Omental fat pad (tissue), 4 donors: ENCODE measurements around the gene TMEM14C. TPM values are rescaled to one million over a fixed set of nuclear protein-coding genes. Genes with fewer than 3 reads are reported as not detected.
A peak's percentile ranks its signal among the peaks of the same experiment; 100 is the strongest.

ENCODE experiments used
- ATAC-seq: fragments of 150-250 bp; one replicate; pipeline ENCODE4 v1.9.1; 2016; ENCODE audit warnings: mild to moderate bottlenecking, moderate library complexity; ENCODE audit not compliant: low FRiP score
- DNase-seq: peaks from one replicate; pipeline ENCODE4 v3.0.0-alpha.2; 2019; ENCODE audit warnings: low spot score
- CTCF ChIP-seq, 3 donors: fragments of 450-650 bp; IDR thresholded peaks; one replicate each; pipeline ENCODE4 v1.5.1; 2016 to 2017; ENCODE audit warnings: antibody characterized with exemption in 3 of 3, mild to moderate bottlenecking in 3 of 3, moderate library complexity in 2 of 3
- total RNA-seq, 4 donors: library from RNA; depleted of rRNA; stranded (reverse); fragments of >200 nt; gene quantifications; one replicate each; pipeline ENCODE4 v1.1.0, GENCODE V29; 2016

Gene TMEM14C
- total RNA-seq, 4 donors from 2014 or later: 97.9 to 144 (median 116) TPM

DNA sequence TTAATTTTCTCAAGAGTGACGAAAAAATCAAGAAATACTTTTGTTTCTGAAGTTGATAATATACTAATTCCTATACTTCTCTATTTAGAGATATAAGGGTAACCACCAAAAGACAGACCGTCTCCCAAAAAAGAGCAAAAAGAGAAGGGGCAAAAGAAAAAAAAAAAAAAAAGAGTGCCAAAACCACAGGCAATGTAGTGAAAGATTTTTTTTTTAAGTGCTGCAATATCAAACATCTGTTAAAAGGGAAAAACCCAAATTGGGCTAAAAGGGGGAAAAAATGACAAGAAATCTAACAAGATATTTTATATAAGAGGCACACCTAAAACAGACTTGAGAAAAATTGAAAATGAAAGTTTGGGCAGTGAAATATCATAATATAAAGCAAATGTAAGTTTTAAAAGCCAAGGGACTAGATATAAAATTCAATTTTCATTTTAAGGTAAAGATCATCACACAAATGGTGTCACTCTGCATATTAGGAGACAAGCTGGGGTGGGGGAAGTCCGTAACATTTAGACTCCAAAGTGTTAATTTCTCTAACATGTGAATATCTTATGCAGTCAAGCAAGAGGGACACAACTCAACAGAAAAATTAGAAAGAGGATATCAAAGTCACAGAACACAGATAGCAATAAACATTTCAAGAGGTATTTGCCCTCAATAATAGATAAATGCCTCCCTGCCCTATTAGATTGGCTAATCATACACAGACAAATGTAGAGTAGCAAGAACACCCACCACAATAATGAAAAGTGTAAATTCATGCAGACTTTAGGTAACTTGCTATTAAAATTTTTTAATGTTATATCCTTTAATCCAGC lies 37.6 kb upstream of the TMEM14C start:
- no peak for TF ChIP-seq CTCF (IDR thresholded peaks at IDR 0.05)
- no peak for DNase-seq
- ATAC-seq: no peak

GRCh38 chr6:10686901-10687300 lies 36.0 kb upstream of the TMEM14C start:
- TF ChIP-seq CTCF (IDR thresholded peaks at IDR 0.05): no peak
- DNase-seq (no peak), ATAC-seq (no peak)

GRCh38 chr6:10687582-10687981 lies 35.3 kb upstream of the TMEM14C start:
- DNase-seq: no peak
- no peak for ATAC-seq
- no peak for TF ChIP-seq CTCF (IDR thresholded peaks at IDR 0.05)

DNA sequence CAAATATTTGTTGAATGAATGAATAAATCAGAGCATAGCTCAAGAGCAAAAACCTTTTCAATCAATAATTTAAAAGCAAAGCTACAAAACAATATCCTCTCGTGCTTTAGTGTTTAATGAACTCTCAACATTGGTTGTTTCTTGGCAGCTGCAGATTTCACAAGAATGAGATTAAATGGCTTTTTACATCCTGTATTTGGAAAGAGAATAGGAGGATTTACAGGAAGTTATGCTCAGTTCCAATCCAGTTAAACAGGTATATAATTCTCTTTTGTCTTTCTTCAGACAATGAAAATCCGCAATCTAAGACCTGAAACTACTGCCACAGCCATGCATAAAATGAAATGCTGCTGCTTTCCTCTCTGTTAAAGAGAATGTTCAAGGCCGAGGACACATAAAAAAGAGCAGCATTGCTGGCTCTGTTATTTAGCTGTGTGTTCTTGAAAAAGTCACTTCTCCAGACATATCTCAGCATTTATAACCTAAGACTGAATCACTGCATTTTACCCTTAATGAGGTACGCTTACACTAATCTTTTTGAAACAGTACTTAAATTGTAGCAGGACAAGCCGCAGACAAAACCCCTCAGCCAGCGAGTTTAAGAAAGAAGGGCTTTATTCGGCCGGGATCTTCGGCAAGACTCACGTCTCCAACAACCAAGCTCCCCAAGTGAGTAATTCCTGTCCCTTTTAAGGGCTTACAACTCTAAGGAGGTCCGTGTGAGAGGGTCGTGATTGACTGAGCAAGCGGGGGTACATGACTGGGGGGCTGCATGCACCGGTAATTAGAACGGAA lies 32.0 kb upstream of the TMEM14C start:
- DNase-seq: no peak
- no peak for TF ChIP-seq CTCF (IDR thresholded peaks at IDR 0.05)
- no peak for ATAC-seq

- no peak for DNase-seq
- ATAC-seq: no peak
- TF ChIP-seq CTCF (IDR thresholded peaks at IDR 0.05): no peak
These were observed 29.8 kb upstream of the TMEM14C start for GRCh38 chr6:10692965-10693538.

- TF ChIP-seq CTCF (IDR thresholded peaks at IDR 0.05): no peak
- DNase-seq (peak; percentile 85), ATAC-seq (peak; percentile 97)
These were observed 28.4 kb upstream of the TMEM14C start, which contains the start of the genes C6orf52 and PAK1IP1 for GRCh38 chr6:10694302-10695085. C6orf52 (minus strand) TSS chr6:10694616; CDS start chr6:10687550, 7,066 bp downstream. PAK1IP1 (plus strand) TSS chr6:10694972; CDS start chr6:10694986, 14 bp downstream.
